Calu3 (cell line): Measurements from ENCODE around the gene MYPOP. TPM values are rescaled to one million over a fixed set of nuclear protein-coding genes. Genes with fewer than 3 reads are reported as not detected.

Experiments used
- BruUV-seq: library from RNA; stranded (reverse); fragments of 400-500 nt; replicated peaks from 2 replicates; lab custom pipeline; 2021; lab: Mats Ljungman, UMichigan
- CTCF ChIA-PET: fragments of 300-600 bp; sonication (Branson Sonifier 250); formaldehyde crosslinking; loops from one replicate; lab custom pipeline; 2022; ENCODE audit warnings: antibody characterized with exemption; lab: Charles Lee
- DNase-seq: peaks from one replicate; pipeline ENCODE4 v3.0.0; 2022
- H3K27ac Mint-ChIP-seq: one replicate; pipeline ENCODE4 v1.8.0; 2022; ENCODE audit warnings: mixed read lengths; ENCODE audit not compliant: unreplicated experiment
- H3K27me3 Mint-ChIP-seq: one replicate; pipeline ENCODE4 v1.8.0; 2022; ENCODE audit warnings: mixed read lengths; ENCODE audit not compliant: unreplicated experiment
- H3K36me3 Mint-ChIP-seq: one replicate; pipeline ENCODE4 v1.8.0; 2022; ENCODE audit warnings: mild to moderate bottlenecking, moderate library complexity, mixed read lengths; ENCODE audit not compliant: insufficient read depth, unreplicated experiment
- H3K4me1 Mint-ChIP-seq: one replicate; pipeline ENCODE4 v1.8.0; 2022; ENCODE audit warnings: mild to moderate bottlenecking, low read depth, mixed read lengths; ENCODE audit not compliant: unreplicated experiment
- H3K4me3 Mint-ChIP-seq: one replicate; pipeline ENCODE4 v1.8.0; 2022; ENCODE audit warnings: mild to moderate bottlenecking, low read depth, moderate library complexity, mixed read lengths; ENCODE audit not compliant: unreplicated experiment
- H3K9me3 Mint-ChIP-seq: one replicate; pipeline ENCODE4 v1.8.0; 2022; ENCODE audit warnings: low read depth, mixed read lengths; ENCODE audit not compliant: unreplicated experiment
- intact Hi-C: fragments of 100-400 bp; cut with micrococcal nuclease; formaldehyde crosslinking; loops from one replicate; pipeline ENCODE4 v1.10.0; 2022; ENCODE audit not compliant: unreplicated experiment
- total RNA-seq: library from RNA; stranded (reverse); gene quantifications from 2 replicates; pipeline ENCODE4 v1.2.3, GENCODE V29; 2022
- TF ChIP-seq, protein P1 (sequence below): fragments of 200-600 bp; IDR thresholded peaks from one replicate; pipeline ENCODE4 v1.8.0; 2022; ENCODE audit warnings: antibody characterized with exemption; ENCODE audit not compliant: unreplicated experiment

Gene MYPOP
- total RNA-seq, 1 experiment from 2014 or later, result 13.1 TPM

DNA sequence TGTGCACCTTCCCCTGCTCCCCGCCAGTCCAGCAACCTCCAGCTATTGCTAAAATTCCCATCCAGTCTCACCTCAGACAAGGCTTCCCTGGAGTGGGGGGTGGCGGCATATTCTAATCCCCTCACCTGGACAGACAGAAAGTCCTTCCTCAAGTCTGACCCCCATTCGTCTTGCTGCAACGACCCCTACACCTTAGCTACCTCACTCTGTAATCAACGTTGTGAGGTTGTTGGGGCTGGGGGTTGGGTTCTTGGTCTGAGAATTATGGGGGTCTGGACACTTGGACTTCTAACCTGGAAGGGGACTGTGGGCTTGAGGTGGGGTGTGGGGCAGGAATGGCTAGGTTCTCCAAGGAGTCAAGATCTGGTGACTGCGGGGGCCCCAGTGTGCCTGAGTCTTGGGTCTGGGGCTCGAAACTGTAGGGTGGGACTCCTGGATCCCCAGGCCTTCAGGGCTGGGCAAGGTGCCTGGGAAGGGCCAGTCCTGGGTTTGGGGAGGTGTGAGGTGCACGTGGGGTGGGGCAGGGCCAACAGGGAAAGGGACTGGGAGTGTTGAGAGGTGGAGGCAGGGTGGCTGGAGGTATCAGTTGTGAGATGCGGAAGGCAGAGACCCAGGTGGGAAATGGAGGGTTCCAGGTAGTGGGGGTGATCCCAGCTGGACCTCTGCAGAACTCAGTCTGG lies 37.0 kb downstream of the MYPOP start:
- Mint-ChIP-seq H3K27me3 (no peaks in the 10 kb centered on the region), H3K36me3 (peaks cover 55% of the 10 kb centered on the region), H3K4me1 (peaks cover 48% of the 10 kb centered on the region), H3K9me3 (no peaks in the 10 kb centered on the region), H3K4me3 (peak overlapping the region; percentile 98), H3K27ac (peak overlapping the region; percentile 28)
- CTCF ChIA-PET, result interaction anchor here (3.6 kb wide), 1 partner anchor 16 kb away, joined by 56 read pairs; no protein-coding TSS in a partner anchor
- intact Hi-C loops, result no loop called here
- no TSS peak for BruUV-seq
- TF ChIP-seq, protein P1, sequence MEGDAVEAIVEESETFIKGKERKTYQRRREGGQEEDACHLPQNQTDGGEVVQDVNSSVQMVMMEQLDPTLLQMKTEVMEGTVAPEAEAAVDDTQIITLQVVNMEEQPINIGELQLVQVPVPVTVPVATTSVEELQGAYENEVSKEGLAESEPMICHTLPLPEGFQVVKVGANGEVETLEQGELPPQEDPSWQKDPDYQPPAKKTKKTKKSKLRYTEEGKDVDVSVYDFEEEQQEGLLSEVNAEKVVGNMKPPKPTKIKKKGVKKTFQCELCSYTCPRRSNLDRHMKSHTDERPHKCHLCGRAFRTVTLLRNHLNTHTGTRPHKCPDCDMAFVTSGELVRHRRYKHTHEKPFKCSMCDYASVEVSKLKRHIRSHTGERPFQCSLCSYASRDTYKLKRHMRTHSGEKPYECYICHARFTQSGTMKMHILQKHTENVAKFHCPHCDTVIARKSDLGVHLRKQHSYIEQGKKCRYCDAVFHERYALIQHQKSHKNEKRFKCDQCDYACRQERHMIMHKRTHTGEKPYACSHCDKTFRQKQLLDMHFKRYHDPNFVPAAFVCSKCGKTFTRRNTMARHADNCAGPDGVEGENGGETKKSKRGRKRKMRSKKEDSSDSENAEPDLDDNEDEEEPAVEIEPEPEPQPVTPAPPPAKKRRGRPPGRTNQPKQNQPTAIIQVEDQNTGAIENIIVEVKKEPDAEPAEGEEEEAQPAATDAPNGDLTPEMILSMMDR, result no peak
- no peak for DNase-seq

DNA sequence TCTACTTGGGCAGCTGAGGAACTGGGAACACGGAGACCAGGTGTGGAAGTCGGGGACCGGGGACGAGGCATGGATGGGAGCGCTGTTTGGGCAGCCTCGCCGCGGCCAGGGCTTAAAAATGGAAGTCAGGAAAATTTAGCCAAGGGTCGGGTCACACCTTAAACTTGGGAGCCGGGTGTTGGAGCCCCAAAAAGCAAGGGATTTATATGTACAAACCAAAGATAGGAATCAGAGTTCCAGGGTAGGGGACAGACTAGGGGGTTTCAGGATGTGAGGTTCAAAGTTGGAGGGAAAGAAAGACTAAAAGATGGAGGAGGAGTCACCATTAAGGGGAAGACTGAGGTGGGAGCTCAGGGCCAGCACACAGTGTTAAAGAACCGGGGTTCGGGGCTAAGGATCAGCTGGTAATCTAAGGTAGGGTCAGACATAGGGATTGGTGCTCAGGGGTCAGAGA lies 37.8 kb downstream of the MYPOP start:
- TF ChIP-seq, protein P1, result no peak
- no peaks in the 10 kb centered on the region for H3K27me3 Mint-ChIP-seq
- peaks cover 59% of the 10 kb centered on the region for H3K36me3 Mint-ChIP-seq
- CTCF ChIA-PET, result interaction anchor here (0.7 to 3.6 kb wide), 8 partner anchors 17 to 213 kb away, joined by 3 to 56 read pairs (median 4); partner anchors contain the start of genes IRF2BP1, MYPOP and SIX5
- H3K27ac Mint-ChIP-seq, result peak overlapping the region; percentile 25
- no TSS peak for BruUV-seq
- no peaks in the 10 kb centered on the region for H3K9me3 Mint-ChIP-seq
- peak overlapping the region; percentile 98 for H3K4me3 Mint-ChIP-seq
- intact Hi-C loops, result loop anchor here (1.0 kb wide), 1 partner anchor 18 kb away; no protein-coding TSS in a partner anchor
- H3K4me1 Mint-ChIP-seq, result peaks cover 48% of the 10 kb centered on the region
- DNase-seq, result no peak

DNA sequence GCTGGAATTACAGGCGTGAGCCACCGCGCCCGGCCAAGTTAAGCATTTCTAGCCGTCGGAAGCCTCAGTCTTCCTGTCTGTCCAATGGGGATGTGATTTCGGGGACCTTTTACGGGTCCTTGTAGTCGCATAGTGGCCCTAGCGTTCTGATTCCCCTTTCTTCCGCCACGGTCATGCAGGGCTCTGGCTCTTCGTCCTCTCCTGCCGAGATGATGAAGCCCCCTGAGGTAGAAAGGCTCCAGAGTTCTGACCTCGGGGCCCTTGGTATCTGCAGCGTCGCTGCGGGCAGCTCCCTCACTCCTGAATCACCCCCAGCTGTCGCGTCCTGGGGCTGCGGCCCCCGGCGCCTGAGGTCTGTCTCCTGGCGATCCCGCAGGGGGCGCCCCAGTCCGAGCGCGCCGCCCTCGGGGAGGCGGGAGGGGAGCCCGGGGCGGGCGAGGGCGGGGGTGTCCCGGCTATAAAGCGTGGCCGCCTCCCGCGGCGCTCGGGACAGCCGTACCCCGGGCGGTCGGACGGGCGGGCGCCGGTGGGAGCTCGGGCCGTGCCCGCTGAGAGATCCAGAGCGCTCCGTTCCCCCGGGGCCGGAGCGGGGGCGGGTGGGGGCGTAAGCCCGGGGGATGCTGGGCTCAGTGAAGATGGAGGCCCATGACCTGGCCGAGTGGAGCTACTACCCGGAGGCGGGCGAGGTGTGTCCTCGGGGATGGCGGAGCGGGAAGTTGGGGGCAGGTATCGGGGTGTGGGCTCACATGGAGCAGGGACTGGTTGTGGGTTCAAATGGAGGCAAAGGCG lies 38.4 kb downstream of the MYPOP start, which contains the start of gene FOXA3:
Gene FOXA3, plus strand, starts transcription at position 487 of the 789 bp plus-strand sequence. Its CDS starts 131 bp downstream, at position 618.
- peaks cover 65% of the 10 kb centered on the region for H3K36me3 Mint-ChIP-seq
- no TSS peak for BruUV-seq
- H3K4me1 Mint-ChIP-seq, result peaks cover 48% of the 10 kb centered on the region
- H3K27me3 Mint-ChIP-seq, result no peaks in the 10 kb centered on the region
- H3K9me3 Mint-ChIP-seq, result no peaks in the 10 kb centered on the region
- CTCF ChIA-PET, result interaction anchor here (0.6 to 3.6 kb wide), 21 partner anchors 12 to 1484 kb away, joined by 3 to 56 read pairs (median 4); partner anchors contain the start of genes CCDC61, IRF2BP1, MYPOP and SIX5
- peak within 1 kb of the TSS; percentile 96 for H3K27ac Mint-ChIP-seq
- H3K4me3 Mint-ChIP-seq, result peak within 1 kb of the TSS; percentile 98
- intact Hi-C loops, result loop anchor here (1.0 kb wide), 1 partner anchor 18 kb away; no protein-coding TSS in a partner anchor
- peak; percentile 92 for DNase-seq
- TF ChIP-seq, protein P1, result peak; percentile 94

DNA sequence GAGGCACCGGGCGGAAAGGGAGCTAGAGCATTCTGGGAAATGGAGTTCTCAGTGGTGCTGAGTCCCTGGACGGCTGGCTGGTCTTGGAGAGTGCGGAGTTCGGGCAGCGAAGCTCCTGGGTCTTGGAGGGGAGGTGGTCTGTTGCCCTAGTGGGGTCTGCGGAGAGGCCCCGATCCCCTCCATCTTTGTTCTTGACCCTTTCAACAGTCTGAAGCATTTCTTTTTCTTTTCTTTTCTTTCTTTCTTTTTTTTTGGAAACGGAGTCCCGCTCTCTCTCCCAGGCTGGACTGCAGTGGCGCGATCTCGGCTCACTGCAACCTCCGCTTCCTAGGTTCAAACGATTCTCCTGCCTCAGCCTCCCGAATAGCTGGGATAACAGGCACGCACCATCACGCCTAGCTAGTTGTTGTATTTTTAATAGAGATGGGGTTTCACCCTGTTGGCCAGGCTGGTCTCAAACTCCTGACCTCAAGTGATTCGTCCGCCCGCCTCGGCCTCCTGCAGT lies 39.0 kb downstream of the MYPOP start:
- H3K27ac Mint-ChIP-seq, result peak overlapping the region; percentile 96
- DNase-seq, result no peak
- no peaks in the 10 kb centered on the region for H3K9me3 Mint-ChIP-seq
- H3K36me3 Mint-ChIP-seq, result peaks cover 69% of the 10 kb centered on the region
- CTCF ChIA-PET, result interaction anchor here (0.6 to 3.6 kb wide), 16 partner anchors 12 to 1483 kb away, joined by 3 to 56 read pairs (median 4); partner anchors contain the start of genes CCDC61, IRF2BP1 and SIX5
- H3K4me3 Mint-ChIP-seq, result peak overlapping the region; percentile 98
- BruUV-seq, result no TSS peak
- H3K4me1 Mint-ChIP-seq, result peaks cover 48% of the 10 kb centered on the region
- H3K27me3 Mint-ChIP-seq, result no peaks in the 10 kb centered on the region
- intact Hi-C loops, result no loop called here
- TF ChIP-seq, protein P1, result no peak
